Right ventricle myocardium inferior (tissue), 1 donor: Measurements from ENCODE around the gene ANLN. TPM values are rescaled to one million over a fixed set of nuclear protein-coding genes. Genes with fewer than 3 reads are reported as not detected.

Experiments
- ATAC-seq: fragments of 200-7000 bp; cut with Tn5 transposase; one replicate; pipeline ENCODE4 v1.9.1; 2020; ENCODE audit warnings: mild to moderate bottlenecking, moderate library complexity
- DNase-seq: peaks from one replicate; pipeline ENCODE4 v3.0.0; 2021; ENCODE audit errors: missing footprints
- intact Hi-C: fragments of 100-400 bp; cut with DNase I; formaldehyde crosslinking; loops from one replicate; pipeline ENCODE4 v1.11.0; 2022
- long read RNA-seq: library from polyadenylated mRNA; unstranded; transcript quantifications from one replicate; pipeline ENCODE4 v2.0.0, GENCODE V29; 2021
- total RNA-seq: library from RNA; stranded (reverse); fragmentation: NEBNext Ultra II Directional; extraction: Animal tissue kit (Norgen Biotek cat#: 25700); gene quantifications from one replicate; pipeline ENCODE4 v1.2.1, GENCODE V29; 2021
- donor health status: DM: no; HTN: yes; CAD: no; lungs with severe emphysema.

ANLN gene
- 3.3 TPM for total RNA-seq
- long read RNA-seq, result 0 reads

GRCh38 chr7:36389371-36390198, at the start of gene ANLN:
TSS of gene ANLN (plus strand) at chr7:36389862. CDS start at chr7:36390027, 165 bp downstream.
- intact Hi-C loops, result no loop called here
- ATAC-seq, result peak; percentile 100
- peak; percentile 95 for DNase-seq

- ATAC-seq (no peak), DNase-seq (no peak)
- intact Hi-C loops, result no loop called here
Observed at GRCh38 chr7:36343548-36343947, 46.1 kb upstream of the ANLN start.

GRCh38 chr7:36344622-36345021, 45.0 kb upstream of the ANLN start:
- ATAC-seq (no peak), DNase-seq (no peak)
- intact Hi-C loops, result no loop called here

DNA sequence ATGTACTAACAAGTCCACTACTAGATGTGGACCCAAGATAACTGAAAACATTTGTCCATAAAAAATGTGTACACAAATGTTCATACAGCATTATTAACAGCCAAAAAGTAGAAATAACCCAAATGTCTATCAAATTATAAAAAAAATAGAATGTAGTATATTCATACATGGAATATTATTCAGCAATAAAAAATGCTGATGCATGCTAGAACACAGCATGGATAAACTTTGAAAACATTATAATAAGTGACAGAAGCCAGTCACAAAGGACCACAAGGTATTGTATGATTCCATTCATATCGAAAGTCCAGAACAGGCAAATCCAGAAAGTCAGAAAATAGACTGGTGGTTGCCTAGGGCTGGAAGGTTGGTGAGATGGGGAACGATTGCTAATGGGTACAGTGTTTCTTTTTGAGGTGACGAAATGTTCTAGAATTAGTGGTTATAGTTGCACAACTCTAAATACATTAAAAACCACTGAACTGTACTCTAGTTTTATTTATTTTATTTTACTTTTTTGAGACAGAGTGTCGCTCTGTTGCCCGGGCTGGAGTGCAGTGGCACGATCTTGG, 43.3 kb upstream of the ANLN start:
- ATAC-seq (no peak), DNase-seq (no peak)
- intact Hi-C loops, result no loop called here

DNA sequence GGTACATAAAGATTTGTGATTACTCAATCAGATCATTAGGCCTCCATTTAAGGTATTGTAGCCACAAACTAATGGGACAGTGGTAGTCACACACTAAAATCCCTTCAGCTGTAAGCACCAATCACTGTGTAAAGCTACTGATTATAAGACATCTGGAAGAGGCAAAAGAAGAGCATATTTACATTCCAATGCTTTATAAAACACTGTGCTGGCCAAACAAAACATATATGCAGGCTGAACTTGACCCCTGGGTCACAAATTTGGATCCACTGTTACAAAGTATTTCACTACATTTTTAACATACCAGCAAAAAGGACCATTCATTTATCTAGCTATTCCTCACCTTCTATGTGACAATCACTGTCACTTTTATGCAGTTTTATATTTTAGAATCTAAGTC, 41.4 kb upstream of the ANLN start:
- intact Hi-C loops, result no loop called here
- ATAC-seq (no peak), DNase-seq (no peak)

DNA sequence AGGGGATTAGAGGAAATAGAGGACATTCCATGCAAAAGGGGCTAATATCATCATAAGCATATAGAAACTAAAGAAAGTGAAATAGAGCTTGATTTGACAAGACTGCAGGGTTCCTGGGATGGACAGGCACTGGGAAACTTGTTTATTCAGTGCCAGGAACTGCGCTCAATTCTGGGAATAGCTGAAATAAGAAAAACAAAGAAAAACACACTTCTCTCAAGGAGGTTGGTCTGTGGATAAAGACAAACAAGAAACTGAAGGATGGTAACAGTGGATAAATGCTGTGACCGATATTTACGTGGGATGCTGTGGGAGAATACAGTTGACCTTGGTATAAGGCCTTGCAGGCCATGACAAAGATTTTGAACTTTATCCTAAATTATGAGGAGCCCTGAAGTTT, 40.9 kb upstream of the ANLN start:
- no peak for ATAC-seq
- intact Hi-C loops, result no loop called here
- no peak for DNase-seq

DNA sequence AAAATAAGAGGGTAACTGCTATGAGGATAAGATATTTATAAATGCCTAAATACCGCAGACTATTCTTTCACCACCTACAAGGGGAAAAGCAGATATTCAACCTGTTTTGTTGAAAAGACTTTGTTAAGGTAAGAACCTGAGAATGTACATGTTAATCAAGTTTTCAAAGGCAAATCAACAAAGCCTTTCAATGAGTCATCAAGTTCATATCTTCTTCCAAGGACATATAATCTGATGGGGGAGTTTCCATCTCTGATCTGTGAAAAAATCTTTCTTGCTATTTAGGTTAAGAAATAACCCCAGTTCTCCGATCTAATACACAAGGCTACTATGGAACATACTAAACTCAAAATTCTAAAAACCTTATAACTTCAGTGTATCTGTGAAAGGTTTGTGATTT, 40.0 kb upstream of the ANLN start:
- no peak for DNase-seq
- no peak for ATAC-seq

DNA sequence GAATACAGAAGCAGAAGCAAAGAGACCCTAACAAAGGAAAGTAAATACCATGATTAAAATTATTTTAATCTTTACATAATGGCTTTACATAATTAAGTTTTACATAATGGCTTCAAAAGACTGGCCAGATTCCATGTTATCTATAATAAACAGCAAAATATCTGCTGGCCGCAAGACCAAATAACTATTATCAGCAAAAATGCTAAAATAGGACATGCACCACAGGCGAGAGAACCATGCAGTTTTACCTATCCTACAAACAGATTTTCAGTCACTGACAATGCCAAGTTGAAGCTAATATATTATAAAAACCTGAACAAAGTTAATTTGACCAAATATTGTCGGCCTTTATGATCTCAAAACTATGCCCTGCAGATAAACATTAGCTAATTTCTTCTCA, 34.2 kb upstream of the ANLN start:
- intact Hi-C loops, result no loop called here
- ATAC-seq (no peak), DNase-seq (no peak)

More for the DNA sequence above, 40.0 kb upstream of the ANLN start:
- intact Hi-C loops, result no loop called here

DNA sequence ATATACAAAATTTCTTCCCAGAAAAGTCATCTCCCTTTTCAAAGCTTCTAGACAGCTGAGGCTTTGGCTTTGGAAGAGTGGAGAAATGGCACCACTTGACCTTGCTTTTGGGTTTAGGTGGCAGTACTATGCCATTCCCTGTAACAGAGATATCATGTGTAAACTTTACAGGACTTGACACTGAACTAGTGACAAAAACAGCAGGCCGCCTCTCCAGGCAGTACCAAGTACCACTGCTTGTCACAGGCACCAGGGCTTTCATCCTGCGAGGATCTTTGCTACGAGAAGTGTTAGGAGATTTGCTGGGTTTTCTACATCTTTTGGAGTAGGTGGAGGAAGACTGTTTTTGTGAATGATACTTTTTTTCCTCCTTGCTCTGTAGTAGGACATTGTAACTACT, 32.6 kb upstream of the ANLN start:
- intact Hi-C loops, result no loop called here
- ATAC-seq (no peak), DNase-seq (no peak)

DNA sequence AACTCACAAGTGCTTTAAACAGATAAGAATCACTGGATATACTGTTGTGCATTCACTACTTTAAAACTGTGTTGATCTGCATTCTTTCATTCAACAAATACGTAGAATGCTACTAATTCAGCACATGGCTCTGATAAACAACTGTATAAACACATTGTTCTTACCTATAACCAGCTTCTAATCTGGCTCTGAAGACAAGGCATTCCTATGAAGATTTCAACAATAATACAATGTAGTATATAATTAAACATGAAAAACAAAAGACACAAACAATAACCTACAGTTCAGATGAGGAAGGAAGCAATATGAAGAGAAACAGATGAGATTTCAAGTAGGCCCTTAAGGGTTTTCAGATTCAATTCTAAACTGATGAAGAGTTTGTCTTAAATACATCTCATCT, 31.1 kb upstream of the ANLN start:
- no peak for DNase-seq
- ATAC-seq, result no peak
- intact Hi-C loops, result no loop called here

GRCh38 chr7:36360244-36360643, 29.4 kb upstream of the ANLN start:
- ATAC-seq (no peak), DNase-seq (no peak)
- intact Hi-C loops, result no loop called here

DNA sequence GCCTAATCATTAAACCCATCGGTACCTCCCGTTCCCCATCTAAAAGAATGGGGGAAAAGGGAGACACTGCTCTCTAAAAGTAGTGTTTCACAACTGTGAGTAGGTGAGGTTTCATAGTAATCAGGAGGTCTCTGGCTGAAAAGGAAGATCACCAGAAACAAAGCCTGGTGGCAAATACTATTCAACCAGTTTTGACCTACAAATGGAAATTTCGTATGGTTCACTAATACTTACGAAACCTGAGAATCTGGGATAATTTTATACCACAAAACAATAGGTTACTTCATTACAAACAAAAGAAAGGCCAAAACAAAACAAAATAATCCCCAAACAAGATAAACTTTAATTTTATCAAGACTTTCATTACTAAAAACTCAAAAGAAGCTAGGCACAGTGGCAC, 28.4 kb upstream of the ANLN start:
- intact Hi-C loops, result no loop called here
- no peak for DNase-seq
- no peak for ATAC-seq

DNA sequence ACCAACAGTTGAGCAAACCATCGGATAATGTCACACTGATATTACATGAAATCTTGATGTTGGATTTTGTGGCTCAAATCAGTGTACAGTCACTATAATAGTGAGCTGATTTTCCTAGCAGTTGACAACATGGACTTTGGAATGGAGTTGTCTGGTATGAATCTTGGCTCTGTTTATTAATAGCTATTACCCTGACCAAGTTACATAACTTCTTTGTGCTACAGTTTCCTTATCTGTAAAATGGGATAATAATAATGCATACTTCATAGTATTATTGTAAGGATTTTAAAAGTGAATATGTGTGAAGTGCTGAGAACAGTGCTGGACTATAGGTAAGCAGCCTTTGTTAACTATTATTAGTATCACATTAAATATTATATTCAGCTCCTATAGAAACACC, 26.1 kb upstream of the ANLN start:
- intact Hi-C loops, result no loop called here
- no peak for ATAC-seq
- DNase-seq, result no peak

- no peak for DNase-seq
- intact Hi-C loops, result no loop called here
- ATAC-seq, result no peak
Observed at GRCh38 chr7:36366005-36366717, 23.5 kb upstream of the ANLN start.

DNA sequence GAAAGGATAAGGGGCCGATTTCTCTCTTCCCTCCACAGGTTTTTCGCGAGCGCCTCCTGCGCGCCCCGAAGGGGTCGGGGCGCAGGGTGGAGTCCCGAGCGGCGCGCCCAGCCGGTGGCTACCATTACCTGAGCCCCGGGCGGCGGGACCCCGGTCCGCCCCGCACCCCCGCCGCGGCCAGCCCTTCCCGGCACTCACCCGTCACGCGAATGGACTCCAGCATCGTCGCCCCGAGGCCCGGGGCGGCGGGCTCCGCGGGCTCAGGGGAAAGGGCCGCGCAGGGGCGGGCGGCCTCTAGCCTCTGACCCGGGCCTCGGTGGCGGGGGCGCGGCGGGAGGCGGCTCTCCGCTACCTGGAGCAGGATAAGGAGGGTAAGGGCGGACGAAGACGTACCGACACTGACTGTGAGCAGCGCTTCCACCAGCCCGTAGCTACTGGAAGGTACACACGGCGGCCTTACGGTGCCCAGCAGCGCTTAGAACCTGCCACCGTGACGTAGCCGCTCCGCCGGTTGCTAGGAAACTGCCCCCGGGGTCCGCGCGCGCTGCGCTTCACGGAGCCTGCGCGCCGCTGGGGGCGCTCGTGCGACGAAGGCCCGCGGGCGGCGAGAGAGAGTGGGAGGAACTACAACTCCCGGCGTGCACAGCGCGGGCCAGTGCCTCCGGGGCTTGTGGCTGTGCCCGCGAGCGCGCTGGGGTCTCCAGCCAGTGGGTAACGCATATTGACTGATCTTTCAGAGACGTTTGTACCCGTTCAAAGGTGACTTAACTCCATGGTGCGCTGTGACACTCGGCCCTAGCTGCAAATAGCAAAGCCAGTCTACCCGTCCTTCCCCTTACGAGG, 22.7 kb upstream of the ANLN start:
- DNase-seq, result peak; percentile 96
- intact Hi-C loops, result no loop called here
- peak; percentile 99 for ATAC-seq

GRCh38 chr7:36367561-36368077, 22.0 kb upstream of the ANLN start:
- peak; percentile 43 for ATAC-seq
- intact Hi-C loops, result no loop called here
- DNase-seq, result no peak

- ATAC-seq, result no peak
- intact Hi-C loops, result no loop called here
- DNase-seq, result no peak
Observed at GRCh38 chr7:36368496-36368895, 21.2 kb upstream of the ANLN start.

- ATAC-seq, result no peak
- intact Hi-C loops, result no loop called here
- no peak for DNase-seq
Observed at GRCh38 chr7:36369171-36369570, 20.5 kb upstream of the ANLN start.

DNA sequence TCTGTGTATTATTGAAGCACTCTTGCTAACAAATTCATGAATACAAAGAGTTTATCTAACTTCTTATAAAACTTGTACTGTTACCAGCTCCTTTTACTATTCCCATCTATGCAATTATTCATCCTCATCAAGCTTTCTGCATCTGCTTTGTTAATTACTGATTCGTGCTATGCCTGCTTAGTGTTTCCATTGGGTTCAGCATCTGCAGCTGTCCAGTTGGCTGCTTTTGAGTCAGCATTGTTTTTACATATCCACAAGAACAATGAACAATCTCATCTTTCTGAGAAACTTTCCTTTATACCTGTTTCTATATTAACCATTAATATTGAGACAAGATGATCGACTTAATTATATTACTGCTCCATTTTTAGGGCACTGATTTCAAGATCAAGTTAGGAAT, 19.6 kb upstream of the ANLN start:
- no peak for DNase-seq
- no peak for ATAC-seq

More for the DNA sequence above, 19.6 kb upstream of the ANLN start:
- intact Hi-C loops, result no loop called here
